ENCODE measurements around the gene PAPOLG. TPM values are rescaled to one million over a fixed set of nuclear protein-coding genes. Genes with fewer than 3 reads are reported as not detected.
A peak's percentile ranks its signal among the peaks of the same experiment; 100 is the strongest.

PAPOLG gene
- total RNA-seq, 1 donor from 2014 or later: 11.4 TPM

DNA sequence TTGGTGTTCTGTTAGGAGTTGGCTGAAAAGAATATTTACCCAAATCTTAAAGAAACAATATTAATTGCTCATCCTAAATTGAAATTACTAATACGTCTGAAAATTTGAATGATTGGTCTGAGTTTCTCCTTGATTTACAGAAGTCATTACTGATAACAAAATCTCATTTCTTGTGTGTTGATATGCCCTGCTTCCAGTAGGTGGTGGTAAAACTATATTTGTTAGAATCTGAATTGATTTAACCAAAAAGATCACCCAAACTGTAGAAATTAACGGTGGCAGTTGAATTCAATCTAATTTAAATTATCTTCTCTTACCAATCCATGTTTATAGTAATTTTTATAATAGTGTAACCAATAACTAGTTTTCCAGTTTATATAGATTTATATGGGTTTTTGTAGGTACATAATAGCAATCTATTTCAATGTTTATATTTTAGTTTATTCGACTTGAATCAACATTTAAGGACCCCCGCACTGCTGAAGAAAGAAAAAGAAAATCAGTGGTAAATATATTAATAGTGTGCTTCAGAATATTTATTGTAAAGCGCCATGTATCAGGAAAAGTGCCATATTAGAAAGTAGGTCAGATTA, 38.3 kb downstream of the PAPOLG start:
- no peak overlapping the region for H3K4me3 ChIP-seq
- peaks cover 36 to 85% of the 10 kb centered on the region in 2 donors for H3K36me3 ChIP-seq
- no peaks in the 10 kb centered on the region for H3K9me3 ChIP-seq
- no peaks in the 10 kb centered on the region for H3K4me1 ChIP-seq
- intact Hi-C loops (cut with DNase I): no loop called here
- H3K27me3 ChIP-seq: no peaks in the 10 kb centered on the region
- TF ChIP-seq, protein P1, sequence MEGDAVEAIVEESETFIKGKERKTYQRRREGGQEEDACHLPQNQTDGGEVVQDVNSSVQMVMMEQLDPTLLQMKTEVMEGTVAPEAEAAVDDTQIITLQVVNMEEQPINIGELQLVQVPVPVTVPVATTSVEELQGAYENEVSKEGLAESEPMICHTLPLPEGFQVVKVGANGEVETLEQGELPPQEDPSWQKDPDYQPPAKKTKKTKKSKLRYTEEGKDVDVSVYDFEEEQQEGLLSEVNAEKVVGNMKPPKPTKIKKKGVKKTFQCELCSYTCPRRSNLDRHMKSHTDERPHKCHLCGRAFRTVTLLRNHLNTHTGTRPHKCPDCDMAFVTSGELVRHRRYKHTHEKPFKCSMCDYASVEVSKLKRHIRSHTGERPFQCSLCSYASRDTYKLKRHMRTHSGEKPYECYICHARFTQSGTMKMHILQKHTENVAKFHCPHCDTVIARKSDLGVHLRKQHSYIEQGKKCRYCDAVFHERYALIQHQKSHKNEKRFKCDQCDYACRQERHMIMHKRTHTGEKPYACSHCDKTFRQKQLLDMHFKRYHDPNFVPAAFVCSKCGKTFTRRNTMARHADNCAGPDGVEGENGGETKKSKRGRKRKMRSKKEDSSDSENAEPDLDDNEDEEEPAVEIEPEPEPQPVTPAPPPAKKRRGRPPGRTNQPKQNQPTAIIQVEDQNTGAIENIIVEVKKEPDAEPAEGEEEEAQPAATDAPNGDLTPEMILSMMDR (IDR thresholded peaks at IDR 0.05): peak in 2 of 3 experiments; percentile 17 to 24
- DNase-seq (ENCODE audit: low spot score in 2 of 2): no peak
- H3K27ac ChIP-seq: no peak overlapping the region

DNA sequence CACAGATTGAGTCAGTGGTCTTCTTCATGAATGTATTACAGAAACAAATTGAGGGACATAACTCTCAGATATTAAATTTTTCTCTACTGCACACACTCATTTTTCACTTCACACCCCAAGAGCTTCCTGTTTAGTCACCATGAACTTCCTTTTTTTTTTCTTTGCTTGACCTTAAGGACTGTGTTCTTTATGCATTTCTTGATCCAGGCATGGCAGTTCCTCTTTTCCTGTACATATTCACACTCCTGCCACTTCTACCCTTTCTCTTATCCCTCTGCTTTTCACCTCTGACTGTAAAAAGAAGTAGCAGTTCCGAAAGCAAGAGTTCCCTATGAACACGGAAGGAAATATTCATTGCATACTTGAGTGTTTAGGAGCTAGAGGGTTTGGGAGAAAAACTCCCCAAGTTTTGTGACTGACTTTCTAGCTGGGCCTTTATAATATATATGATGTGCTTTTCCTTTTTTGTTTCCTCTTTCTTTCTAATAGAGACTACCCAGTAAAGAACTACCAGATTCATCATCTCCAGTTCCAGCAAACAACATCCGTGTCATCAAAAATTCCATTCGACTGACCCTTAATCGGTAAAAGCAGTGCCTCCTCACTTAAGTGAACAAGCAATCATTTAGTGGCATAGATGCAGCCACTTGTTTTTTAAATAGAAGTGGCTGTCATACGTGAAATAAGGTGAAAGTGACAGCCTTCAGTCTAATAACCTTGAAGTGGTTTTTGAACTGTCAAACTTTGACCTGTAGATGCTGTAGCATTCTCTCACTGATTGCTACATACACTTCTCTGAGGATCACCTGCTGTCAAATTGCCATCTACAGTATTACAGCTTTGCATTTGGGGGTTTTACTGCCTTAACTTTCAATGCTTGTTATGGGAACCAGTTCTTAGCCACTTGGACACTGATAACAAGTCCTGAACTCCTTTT, 40.8 kb downstream of the PAPOLG start:
- Histone ChIP-seq H3K36me3 (peaks cover 30 to 74% of the 10 kb centered on the region in 2 donors), H3K4me1 (no peaks in the 10 kb centered on the region), H3K4me3 (no peak overlapping the region), H3K27me3 (no peaks in the 10 kb centered on the region), H3K9me3 (no peaks in the 10 kb centered on the region), H3K27ac (no peak overlapping the region)
- TF ChIP-seq, protein P1 (IDR thresholded peaks at IDR 0.05): no peak
- intact Hi-C loops (cut with DNase I): no loop called here
- DNase-seq (ENCODE audit: low spot score in 2 of 2): no peak

DNA sequence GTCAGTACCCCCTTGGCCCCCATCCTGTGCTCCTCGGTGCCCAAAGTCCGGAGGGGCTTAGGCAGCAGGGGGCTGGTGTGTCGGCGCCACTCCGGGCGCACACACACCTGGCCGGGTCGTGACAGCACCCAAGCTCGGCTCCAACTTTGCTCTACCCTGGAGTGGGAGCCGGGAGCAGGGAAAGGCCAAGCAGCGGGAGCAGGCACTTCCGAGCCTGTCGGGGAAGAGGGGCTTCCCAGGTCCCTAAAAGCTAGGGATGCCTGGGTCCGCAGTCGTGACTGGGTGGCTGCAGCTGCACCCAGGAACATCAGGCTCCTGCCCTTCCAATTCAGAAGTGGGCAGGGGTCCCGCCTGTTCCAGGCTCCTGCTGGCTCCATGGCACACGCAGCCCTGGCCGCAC, 48.4 kb downstream of the PAPOLG start:
- TF ChIP-seq, protein P1 (IDR thresholded peaks at IDR 0.05): no peak
- Histone ChIP-seq H3K4me3 (no peak overlapping the region), H3K27ac (no peak overlapping the region), H3K27me3 (no peaks in the 10 kb centered on the region), H3K4me1 (no peaks in the 10 kb centered on the region), H3K9me3 (no peaks in the 10 kb centered on the region), H3K36me3 (peaks cover 0 to 2% of the 10 kb centered on the region in 2 donors)
- intact Hi-C loops (cut with DNase I): no loop called here
- peak in 1 of 2 donors; percentile 38 for DNase-seq (ENCODE audit: low spot score in 2 of 2)

DNA sequence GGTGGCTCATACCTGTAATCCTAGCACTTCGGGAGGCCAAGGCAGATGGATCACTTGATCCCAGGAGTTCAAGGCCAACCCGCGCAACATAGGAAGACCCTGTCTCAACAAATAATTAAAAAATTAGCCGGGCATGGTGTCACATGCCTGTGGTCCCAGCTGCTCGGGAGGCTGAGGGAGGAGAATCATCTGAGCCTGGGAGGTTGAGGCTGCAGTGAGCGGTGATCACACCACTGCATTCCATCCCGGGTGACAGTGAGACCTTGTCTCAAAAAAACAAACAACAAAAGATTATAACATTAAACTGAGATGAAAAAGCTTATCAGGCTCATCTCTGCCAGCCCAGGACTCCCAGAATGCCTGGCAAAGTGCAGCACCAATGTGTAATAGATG, 50.5 kb downstream of the PAPOLG start:
- DNase-seq (ENCODE audit: low spot score in 2 of 2): no peak
- Histone ChIP-seq H3K27me3 (no peaks in the 10 kb centered on the region), H3K27ac (no peak overlapping the region), H3K9me3 (no peaks in the 10 kb centered on the region), H3K4me3 (no peak overlapping the region), H3K36me3 (peaks cover 0 to 2% of the 10 kb centered on the region in 2 donors), H3K4me1 (no peaks in the 10 kb centered on the region)
- TF ChIP-seq, protein P1 (IDR thresholded peaks at IDR 0.05): no peak
- intact Hi-C loops (cut with DNase I): no loop called here

DNA sequence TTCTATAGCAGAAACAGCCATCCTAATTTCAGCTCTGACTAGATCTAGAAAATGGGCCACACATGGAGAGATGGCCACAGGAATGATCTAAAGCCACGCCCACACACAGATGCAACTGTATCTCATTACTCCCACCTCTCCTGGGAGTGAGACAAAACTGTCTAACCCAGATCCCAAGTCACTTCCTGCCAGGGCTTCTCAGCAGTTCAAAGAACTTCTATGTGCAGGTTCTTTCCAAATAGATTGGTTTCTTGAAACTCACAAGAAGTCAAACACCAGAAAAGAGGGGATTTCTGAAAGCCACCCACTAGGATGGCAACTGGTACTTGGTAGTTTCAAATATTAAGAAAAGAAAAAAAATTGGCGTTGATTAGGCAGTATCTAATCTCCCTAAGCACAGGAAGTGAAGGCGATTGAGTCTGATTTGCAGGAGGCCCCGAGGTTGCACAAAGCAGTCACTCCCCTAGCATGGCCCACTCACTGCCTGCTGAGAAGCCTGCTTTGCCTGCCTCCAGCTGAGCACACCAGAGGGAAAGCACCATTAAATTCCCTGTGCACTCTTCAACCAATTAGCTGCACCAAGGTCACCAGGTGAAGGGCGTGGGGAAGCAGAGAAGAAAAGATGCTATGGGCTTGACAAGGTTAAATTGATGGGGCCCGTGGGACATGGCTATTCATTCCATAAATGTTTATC, 51.1 kb downstream of the PAPOLG start:
- peak in 1 of 2 donors; percentile 42 for DNase-seq (ENCODE audit: low spot score in 2 of 2)
- Histone ChIP-seq H3K27me3 (no peaks in the 10 kb centered on the region), H3K9me3 (no peaks in the 10 kb centered on the region), H3K4me1 (no peaks in the 10 kb centered on the region), H3K36me3 (peaks cover 0 to 2% of the 10 kb centered on the region in 2 donors), H3K27ac (no peak overlapping the region), H3K4me3 (no peak overlapping the region)
- TF ChIP-seq, protein P1 (IDR thresholded peaks at IDR 0.05): no peak
- intact Hi-C loops (cut with DNase I): no loop called here

Data from ascending aorta (tissue), 2 donors.